ENCODE data around the gene HSD3B2.

DNA sequence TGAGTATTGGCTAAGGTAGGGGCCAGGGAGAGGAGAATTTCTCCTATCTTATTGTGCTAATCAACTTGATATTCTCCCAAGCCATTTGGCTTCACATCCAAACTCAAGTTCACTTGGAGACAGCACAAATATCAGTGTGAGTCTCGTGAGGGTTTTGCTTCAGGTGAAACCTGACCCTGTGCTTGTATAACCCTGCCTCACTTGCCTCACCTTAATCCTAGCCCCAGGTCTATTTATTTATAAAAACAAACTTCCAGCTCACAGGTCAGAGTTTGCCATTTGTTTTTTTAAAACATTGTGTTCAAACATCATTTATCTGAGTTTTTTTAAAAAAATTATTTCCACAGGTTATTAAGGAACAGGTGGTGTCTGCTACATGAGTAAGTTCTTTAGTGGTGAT lies 26.5 kb upstream of the HSD3B2 start:
- TF ChIP-seq TBP (CRISPR knock-in tag; IDR thresholded peaks at IDR 0.05) (no peak), TBX3 (IDR thresholded peaks at IDR 0.05; ENCODE audit: borderline replicate concordance) (no peak), TGIF2 (CRISPR knock-in tag; IDR thresholded peaks at IDR 0.05) (no peak), TCF12 (IDR thresholded peaks at IDR 0.05) (no peak), TCF12 (CRISPR knock-in tag; IDR thresholded peaks at IDR 0.05) (no peak), ZNF350 (CRISPR knock-in tag; IDR thresholded peaks at IDR 0.05; ENCODE audit: borderline replicate concordance, low read depth) (no peak), ZNF782 (CRISPR knock-in tag; IDR thresholded peaks at IDR 0.05; ENCODE audit: borderline replicate concordance) (no peak), NFE2L1 (CRISPR knock-in tag; IDR thresholded peaks at IDR 0.05; ENCODE audit: borderline replicate concordance) (no peak), ZNF274 (CRISPR knock-in tag; IDR thresholded peaks at IDR 0.05) (no peak), ZNF549 (CRISPR knock-in tag; IDR thresholded peaks at IDR 0.05) (no peak), POLR2A (IDR thresholded peaks at IDR 0.05; ENCODE audit: insufficient read depth in 1 of 2, low read depth in 2 of 2, low read length in 2 of 2) (no peak), CEBPB (IDR thresholded peaks at IDR 0.05; ENCODE audit: borderline replicate concordance, low read depth, low read length) (no peak), ZBTB21 (CRISPR knock-in tag; IDR thresholded peaks at IDR 0.05) (no peak), NFE2L2 (IDR thresholded peaks at IDR 0.05; ENCODE audit: low read length) (no peak)
- TF ChIP-seq, protein P1, sequence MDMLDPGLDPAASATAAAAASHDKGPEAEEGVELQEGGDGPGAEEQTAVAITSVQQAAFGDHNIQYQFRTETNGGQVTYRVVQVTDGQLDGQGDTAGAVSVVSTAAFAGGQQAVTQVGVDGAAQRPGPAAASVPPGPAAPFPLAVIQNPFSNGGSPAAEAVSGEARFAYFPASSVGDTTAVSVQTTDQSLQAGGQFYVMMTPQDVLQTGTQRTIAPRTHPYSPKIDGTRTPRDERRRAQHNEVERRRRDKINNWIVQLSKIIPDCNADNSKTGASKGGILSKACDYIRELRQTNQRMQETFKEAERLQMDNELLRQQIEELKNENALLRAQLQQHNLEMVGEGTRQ (IDR thresholded peaks at IDR 0.05; ENCODE audit: low read depth, low read length) = no peak
- TF ChIP-seq, protein P1 (CRISPR knock-in tag; IDR thresholded peaks at IDR 0.05; ENCODE audit: borderline replicate concordance) = no peak

Data from HepG2 (cell line).